Body of pancreas (tissue), 4 donors: ENCODE measurements around the gene UTP11.

Experiments used
- CTCF ChIP-seq, 7 experiments: fragments of 450-650 bp in 4 of 7; fragments of 200-600 bp in 3 of 7; sonication (generic) in 3 of 7; IDR thresholded peaks; one replicate each; pipeline ENCODE4 v1.5.1; 2016 to 2019; ENCODE audit warnings: antibody characterized with exemption in 7 of 7
- POLR2A ChIP-seq, 3 donors: fragments of 450-650 bp; IDR thresholded peaks; one replicate each; pipeline ENCODE4 v1.6.1; 2016; ENCODE audit warnings: antibody characterized with exemption in 3 of 3, mild to moderate bottlenecking in 2 of 3

DNA sequence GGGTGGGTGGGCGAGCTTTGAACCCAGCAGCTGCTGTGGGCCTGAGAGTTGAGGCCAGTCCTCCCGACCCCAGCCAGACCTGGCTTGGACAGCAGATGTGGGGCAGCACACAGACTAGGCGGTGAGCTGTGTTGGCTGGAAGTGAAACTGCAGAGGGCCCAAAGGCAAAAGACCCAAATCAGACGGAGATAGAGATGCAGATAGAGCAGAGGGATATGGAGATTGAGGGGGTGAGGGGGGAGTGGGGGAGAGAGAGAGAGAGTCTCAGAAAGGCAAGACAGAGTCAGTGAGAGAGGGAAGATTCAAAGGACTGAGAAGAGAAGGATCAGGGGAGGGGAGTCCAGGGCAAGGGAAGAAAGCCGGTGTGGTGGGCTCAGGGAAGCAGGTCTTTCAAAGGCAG is 51.1 kb downstream of the UTP11 start:
- TF ChIP-seq CTCF (IDR thresholded peaks at IDR 0.05) (no peak), POLR2A (IDR thresholded peaks at IDR 0.05) (no peak)
